Measurements from ENCODE around the gene HYAL1. TPM values are rescaled to one million over a fixed set of nuclear protein-coding genes. Genes with fewer than 3 reads are reported as not detected.
"Not testable (repeated sequence)": the region's sequence is repeated elsewhere in the genome, so short reads cannot be mapped to it uniquely, and the experiment has no call there.

Gene HYAL1
- total and polyA plus RNA-seq, 8 donors = 2.1 to 41.3 (median 2.9) TPM

DNA sequence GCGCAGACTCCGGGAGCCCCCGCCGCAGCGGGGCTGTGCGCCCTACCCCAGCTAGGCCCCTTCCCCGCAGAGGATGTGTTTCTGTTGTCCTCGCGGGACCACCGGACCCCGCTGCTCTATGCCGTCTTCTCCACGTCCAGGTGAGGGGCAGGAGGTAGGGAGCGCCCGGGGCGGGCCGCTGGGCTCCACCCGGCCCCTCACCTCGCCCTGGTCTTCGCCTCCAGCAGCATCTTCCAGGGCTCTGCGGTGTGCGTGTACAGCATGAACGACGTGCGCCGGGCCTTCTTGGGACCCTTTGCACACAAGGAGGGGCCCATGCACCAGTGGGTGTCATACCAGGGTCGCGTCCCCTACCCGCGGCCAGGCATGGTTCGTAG, 29.7 kb downstream of the HYAL1 start:
- peaks cover 0 to 10% of the 10 kb centered on the region in 2 donors for H3K36me3 ChIP-seq
- H3K4me1 ChIP-seq = peaks cover 15 to 34% of the 10 kb centered on the region in 2 donors
- H3K9me3 ChIP-seq = no peaks in the 10 kb centered on the region
- intact Hi-C loops (cut with DNase I) = loop anchor here in 1 of 2 donors (5.0 kb wide), 2 partner anchors 46 to 81 kb away; partner anchors contain the start of gene GNAT1
- DNase-seq (no peak), ATAC-seq (no peak)
- TF ChIP-seq, protein P1, sequence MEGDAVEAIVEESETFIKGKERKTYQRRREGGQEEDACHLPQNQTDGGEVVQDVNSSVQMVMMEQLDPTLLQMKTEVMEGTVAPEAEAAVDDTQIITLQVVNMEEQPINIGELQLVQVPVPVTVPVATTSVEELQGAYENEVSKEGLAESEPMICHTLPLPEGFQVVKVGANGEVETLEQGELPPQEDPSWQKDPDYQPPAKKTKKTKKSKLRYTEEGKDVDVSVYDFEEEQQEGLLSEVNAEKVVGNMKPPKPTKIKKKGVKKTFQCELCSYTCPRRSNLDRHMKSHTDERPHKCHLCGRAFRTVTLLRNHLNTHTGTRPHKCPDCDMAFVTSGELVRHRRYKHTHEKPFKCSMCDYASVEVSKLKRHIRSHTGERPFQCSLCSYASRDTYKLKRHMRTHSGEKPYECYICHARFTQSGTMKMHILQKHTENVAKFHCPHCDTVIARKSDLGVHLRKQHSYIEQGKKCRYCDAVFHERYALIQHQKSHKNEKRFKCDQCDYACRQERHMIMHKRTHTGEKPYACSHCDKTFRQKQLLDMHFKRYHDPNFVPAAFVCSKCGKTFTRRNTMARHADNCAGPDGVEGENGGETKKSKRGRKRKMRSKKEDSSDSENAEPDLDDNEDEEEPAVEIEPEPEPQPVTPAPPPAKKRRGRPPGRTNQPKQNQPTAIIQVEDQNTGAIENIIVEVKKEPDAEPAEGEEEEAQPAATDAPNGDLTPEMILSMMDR (IDR thresholded peaks at IDR 0.05) = no peak
- H3K27ac ChIP-seq = no peak overlapping the region
- H3K27me3 ChIP-seq = peaks cover 0 to 50% of the 10 kb centered on the region in 2 donors
- peak overlapping the region in 1 of 2 donors; percentile 31 for H3K4me3 ChIP-seq

DNA sequence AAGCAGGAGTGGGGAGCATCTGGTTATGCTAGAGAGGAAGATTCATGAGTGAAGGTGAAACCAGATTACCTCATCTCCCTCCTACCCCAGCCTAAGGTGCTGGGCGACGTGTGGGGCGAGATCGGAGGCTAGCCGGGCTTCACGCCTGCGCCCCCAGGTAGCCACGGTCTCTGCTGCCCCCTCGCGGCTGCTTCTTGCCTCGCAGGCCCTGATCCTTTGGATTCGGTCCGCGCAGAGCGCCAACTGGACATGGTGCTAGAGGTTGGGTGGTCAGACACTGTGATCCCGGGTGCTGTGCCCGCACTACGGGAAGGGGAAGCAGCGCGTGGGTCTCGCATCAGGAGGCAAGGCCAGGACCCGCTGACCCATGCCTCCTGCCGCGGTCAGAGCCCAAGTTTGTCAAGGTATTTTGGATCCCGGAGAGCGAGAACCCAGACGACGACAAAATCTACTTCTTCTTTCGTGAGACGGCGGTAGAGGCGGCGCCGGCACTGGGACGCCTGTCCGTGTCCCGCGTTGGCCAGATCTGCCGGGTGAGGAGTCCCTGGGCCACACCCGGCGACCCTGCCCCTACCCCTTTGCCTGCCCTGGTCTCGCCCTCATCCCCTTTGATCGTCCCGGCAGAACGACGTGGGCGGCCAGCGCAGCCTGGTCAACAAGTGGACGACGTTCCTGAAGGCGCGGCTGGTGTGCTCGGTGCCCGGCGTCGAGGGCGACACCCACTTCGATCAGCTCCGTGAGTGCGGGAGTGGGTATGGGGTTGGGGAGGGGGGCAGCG, 30.3 kb downstream of the HYAL1 start:
- peak; percentile 73 for ATAC-seq
- Histone ChIP-seq H3K9me3 (no peaks in the 10 kb centered on the region), H3K36me3 (peaks cover 0 to 10% of the 10 kb centered on the region in 2 donors), H3K27me3 (peaks cover 0 to 50% of the 10 kb centered on the region in 2 donors), H3K4me3 (peak overlapping the region; percentile 6 to 31), H3K27ac (peak overlapping the region in 1 of 2 donors; percentile 13), H3K4me1 (peaks cover 20 to 38% of the 10 kb centered on the region in 2 donors)
- peak; percentile 79 to 99 (median 87) for DNase-seq
- TF ChIP-seq, protein P1 (IDR thresholded peaks at IDR 0.05) = peak; percentile 97 to 100
- intact Hi-C loops (cut with DNase I) = loop anchor here in 1 of 2 donors (5.0 kb wide), 2 partner anchors 46 to 81 kb away; partner anchors contain the start of gene GNAT1

- not testable (repeated sequence) for H3K4me3 ChIP-seq, H3K36me3 ChIP-seq, ATAC-seq, H3K27ac ChIP-seq, H3K9me3 ChIP-seq, DNase-seq
- intact Hi-C loops (cut with DNase I) = loop anchor here in 1 of 2 donors (5.0 kb wide), 2 partner anchors 45 to 80 kb away; partner anchors contain the start of gene GNAT1
- Histone ChIP-seq H3K4me1 (peaks cover 26 to 44% of the 10 kb centered on the region in 2 donors), H3K27me3 (peaks cover 0 to 51% of the 10 kb centered on the region in 2 donors)
Observed at GRCh38 chr3:50272538-50272910, 30.9 kb downstream of the HYAL1 start.

DNA sequence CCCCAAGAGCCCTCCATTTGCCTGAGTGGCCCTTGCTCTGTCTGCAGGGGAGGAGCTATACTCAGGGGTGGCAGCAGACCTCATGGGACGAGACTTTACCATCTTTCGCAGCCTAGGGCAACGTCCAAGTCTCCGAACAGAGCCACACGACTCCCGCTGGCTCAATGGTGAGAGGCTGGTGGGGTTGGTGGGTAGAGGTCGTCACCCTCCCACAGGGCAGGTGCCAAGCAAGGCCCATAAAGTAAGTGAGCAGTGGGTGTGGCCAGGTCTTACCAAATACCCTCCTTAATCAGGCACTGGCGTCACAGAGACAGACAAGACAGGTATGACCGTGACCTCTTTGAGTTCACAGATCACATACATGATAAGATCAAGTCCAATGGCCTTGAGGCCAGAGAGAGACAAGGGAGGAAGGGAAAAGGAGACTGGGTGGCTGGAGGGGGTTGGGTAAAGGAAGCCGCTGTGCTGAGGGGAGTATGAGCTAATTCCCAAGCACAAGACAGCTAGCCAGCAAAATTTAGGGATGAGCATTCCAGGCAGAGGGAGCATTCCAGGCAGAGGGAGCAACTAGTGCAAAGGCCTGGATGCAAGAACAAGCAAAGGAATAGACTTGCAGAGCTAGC, 31.9 kb downstream of the HYAL1 start:
- peak in 1 of 4 donors; percentile 32 for DNase-seq
- H3K27me3 ChIP-seq = peaks cover 0 to 51% of the 10 kb centered on the region in 2 donors
- no peak for ATAC-seq
- H3K36me3 ChIP-seq = peaks cover 0 to 4% of the 10 kb centered on the region in 2 donors
- H3K4me3 ChIP-seq = no peak overlapping the region
- TF ChIP-seq, protein P1 (IDR thresholded peaks at IDR 0.05) = no peak
- H3K27ac ChIP-seq = no peak overlapping the region
- H3K9me3 ChIP-seq = no peaks in the 10 kb centered on the region
- H3K4me1 ChIP-seq = peaks cover 30 to 52% of the 10 kb centered on the region in 2 donors
- intact Hi-C loops (cut with DNase I) = loop anchor here in 1 of 2 donors (5.0 kb wide), 2 partner anchors 44 to 79 kb away; partner anchors contain the start of gene GNAT1

DNA sequence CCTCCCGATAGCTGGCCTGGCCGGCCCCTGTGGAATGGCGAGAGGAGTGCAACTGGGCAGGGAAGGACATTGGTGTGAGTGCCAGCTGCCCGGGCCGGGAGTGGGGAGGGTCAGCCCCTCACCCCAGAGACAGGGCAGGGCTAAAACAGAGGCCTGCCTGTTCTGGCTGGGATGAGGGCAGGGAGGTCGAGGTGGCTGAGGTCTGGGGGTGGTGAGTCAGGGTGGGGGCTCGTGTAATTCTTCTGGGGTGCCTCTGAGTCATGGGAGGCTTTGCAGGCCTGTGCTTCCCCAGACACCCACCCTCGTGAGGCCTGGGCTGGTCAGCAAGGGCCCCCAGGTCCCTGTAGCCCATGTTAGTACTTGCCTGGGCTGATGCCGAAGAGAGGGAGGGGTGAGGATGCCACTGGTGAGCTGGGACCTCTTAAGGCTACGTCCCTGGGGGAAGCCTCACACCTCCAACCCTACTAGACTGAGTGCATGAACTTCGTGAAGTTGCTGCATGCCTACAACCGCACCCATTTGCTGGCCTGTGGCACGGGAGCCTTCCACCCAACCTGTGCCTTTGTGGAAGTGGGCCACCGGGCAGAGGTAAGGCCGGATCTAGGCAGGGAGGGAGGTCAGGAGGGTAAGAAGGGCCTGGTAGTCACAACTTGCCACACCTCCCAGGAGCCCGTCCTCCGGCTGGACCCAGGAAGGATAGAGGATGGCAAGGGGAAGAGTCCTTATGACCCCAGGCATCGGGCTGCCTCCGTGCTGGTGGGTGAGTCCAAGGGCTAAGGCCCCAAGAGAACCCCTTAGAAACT, 32.8 kb downstream of the HYAL1 start:
- Histone ChIP-seq H3K27me3 (peaks cover 0 to 48% of the 10 kb centered on the region in 2 donors), H3K27ac (no peak overlapping the region), H3K36me3 (no peaks in the 10 kb centered on the region), H3K9me3 (no peaks in the 10 kb centered on the region), H3K4me3 (peak overlapping the region in 1 of 2 donors; percentile 35), H3K4me1 (peaks cover 34 to 54% of the 10 kb centered on the region in 2 donors)
- intact Hi-C loops (cut with DNase I) = loop anchor here in 1 of 2 donors (5.0 kb wide), 2 partner anchors 43 to 78 kb away; partner anchors contain the start of gene GNAT1
- TF ChIP-seq, protein P1 (IDR thresholded peaks at IDR 0.05) = no peak
- ATAC-seq (no peak), DNase-seq (no peak)

Data from left lung (tissue), 10 donors.